HepG2 (cell line): Measurements from ENCODE around the gene PLA2G2A.

ENCODE experiments used
- ATF2 ChIP-seq: sonication (generic); formaldehyde crosslinking; IDR thresholded peaks from 2 replicates; pipeline ENCODE4 v1.4.0; 2020; ENCODE audit warnings: missing genetic modification reagents
- CTCF ChIP-seq: sonication (generic); formaldehyde crosslinking; IDR thresholded peaks from 2 replicates; pipeline ENCODE4 v1.5.0; 2020; ENCODE audit warnings: mild to moderate bottlenecking, missing genetic modification reagents, moderate library complexity
- EP300 ChIP-seq, 3 experiments: sonication (generic) in 1 of 3; formaldehyde crosslinking in 1 of 3; IDR thresholded peaks; 2 replicates each; pipeline versions ENCODE4 v1.5.1 to v1.6.1; 2011 to 2020; ENCODE audit warnings: low read depth in 2 of 3, low read length in 2 of 3, borderline replicate concordance in 1 of 3, improper control_type of control experiment in 1 of 3, mild to moderate bottlenecking in 1 of 3, missing genetic modification reagents in 1 of 3, moderate library complexity in 1 of 3
- KLF13 ChIP-seq: sonication (generic); formaldehyde crosslinking; IDR thresholded peaks from 2 replicates; pipeline ENCODE4 v1.4.0; 2020; ENCODE audit warnings: mild to moderate bottlenecking, missing genetic modification reagents
- PHF5A ChIP-seq: IDR thresholded peaks from one replicate; pipeline ENCODE4 v1.6.1; 2018; ENCODE audit warnings: low read depth, missing genetic modification reagents; ENCODE audit not compliant: unreplicated experiment
- REST ChIP-seq, 2 experiments: IDR thresholded peaks; 2 replicates each; pipeline ENCODE4 v1.6.1; 2011 to 2012; ENCODE audit warnings: low read length in 2 of 2, borderline replicate concordance in 1 of 2, low read depth in 1 of 2, mild to moderate bottlenecking in 1 of 2, moderate library complexity in 1 of 2
- SALL2 ChIP-seq: sonication (generic); formaldehyde crosslinking; IDR thresholded peaks from 2 replicates; pipeline ENCODE4 v1.8.1; 2023; ENCODE audit warnings: mild to moderate bottlenecking, missing genetic modification reagents, inconsistent platforms
- TSC22D2 ChIP-seq: sonication (generic); formaldehyde crosslinking; IDR thresholded peaks from 2 replicates; pipeline ENCODE4 v1.5.1; 2020; ENCODE audit warnings: missing genetic modification reagents, mild to moderate bottlenecking, borderline replicate concordance
- ZBTB26 ChIP-seq: IDR thresholded peaks from 2 replicates; pipeline ENCODE4 v1.6.1; 2016; ENCODE audit warnings: missing compliant biosample characterization, missing genetic modification reagents, borderline replicate concordance
- ZNF83 ChIP-seq: sonication (generic); formaldehyde crosslinking; IDR thresholded peaks from 2 replicates; pipeline ENCODE4 v1.4.0; 2020; ENCODE audit warnings: missing genetic modification reagents, mild to moderate bottlenecking, borderline replicate concordance

- no peak for TF ChIP-seq EP300 (IDR thresholded peaks at IDR 0.05; ENCODE audit: low read depth in 2 of 2, low read length in 2 of 2)
- TF ChIP-seq EP300 (CRISPR knock-in tag; IDR thresholded peaks at IDR 0.05; ENCODE audit: borderline replicate concordance): no peak
- TF ChIP-seq ATF2: no peak
- no peak for TF ChIP-seq SALL2 (CRISPR knock-in tag)
- TF ChIP-seq CTCF: no peak
- TF ChIP-seq TSC22D2: no peak
- no peak for TF ChIP-seq PHF5A (CRISPR knock-in tag)
- no peak for TF ChIP-seq KLF13 (CRISPR knock-in tag)
- TF ChIP-seq ZBTB26: no peak
- TF ChIP-seq ZNF83 (CRISPR knock-in tag): no peak
- no peak for TF ChIP-seq REST (IDR thresholded peaks at IDR 0.05; ENCODE audit: borderline replicate concordance in 1 of 2, low read depth in 1 of 2, low read length in 2 of 2)
These were observed 38.2 kb downstream of the PLA2G2A start for GRCh38 chr1:19941206-19941568.
